Fibroblast of upper back skin (primary cell): ENCODE data around the gene C8A.

Experiments used
- DNase-seq: peaks from one replicate; pipeline ENCODE4 v3.0.0-alpha.2; 2013

Gene C8A

DNA sequence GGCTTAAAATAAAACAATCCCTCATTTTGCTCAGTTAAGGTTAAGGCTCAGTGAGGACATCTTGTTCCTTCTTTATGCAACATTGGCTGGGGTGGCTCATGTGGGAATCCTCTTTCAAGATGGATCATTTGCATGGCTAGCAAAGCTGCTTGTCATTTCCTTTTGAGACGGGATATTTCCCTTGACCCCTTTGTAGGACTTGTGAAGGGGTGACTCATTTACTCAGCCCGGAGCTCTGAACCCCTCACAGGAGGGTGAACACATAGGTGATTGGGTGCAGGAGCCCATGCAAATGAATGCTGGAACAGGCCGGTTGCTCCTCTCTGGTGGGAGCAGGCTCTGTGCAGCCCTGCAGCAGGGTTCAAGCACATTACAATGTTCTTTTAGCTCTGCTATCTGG, 15.8 kb upstream of the C8A start:
- DNase-seq: peak; percentile 32

DNA sequence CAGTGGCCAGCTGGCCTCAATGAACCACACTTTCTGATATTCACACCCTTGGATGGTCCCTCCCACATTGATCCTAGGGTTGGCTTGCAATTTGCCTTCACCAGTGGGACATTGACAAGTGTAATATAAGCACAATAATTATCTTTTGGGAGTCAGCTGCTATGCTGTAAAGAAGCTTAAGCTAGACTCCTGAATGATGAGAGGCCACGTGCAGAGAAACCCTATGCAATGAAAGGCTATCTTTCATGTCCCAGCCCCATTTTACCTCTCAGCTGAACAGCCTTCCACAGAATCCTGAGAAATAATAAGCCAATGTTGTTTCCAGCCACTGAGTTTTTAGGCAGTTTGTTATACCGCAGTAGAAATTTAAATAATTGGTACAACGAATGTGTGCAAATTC, 11.1 kb upstream of the C8A start:
- no peak for DNase-seq

- DNase-seq: no peak
Observed at GRCh38 chr1:56844545-56845136, 10.0 kb upstream of the C8A start.

DNA sequence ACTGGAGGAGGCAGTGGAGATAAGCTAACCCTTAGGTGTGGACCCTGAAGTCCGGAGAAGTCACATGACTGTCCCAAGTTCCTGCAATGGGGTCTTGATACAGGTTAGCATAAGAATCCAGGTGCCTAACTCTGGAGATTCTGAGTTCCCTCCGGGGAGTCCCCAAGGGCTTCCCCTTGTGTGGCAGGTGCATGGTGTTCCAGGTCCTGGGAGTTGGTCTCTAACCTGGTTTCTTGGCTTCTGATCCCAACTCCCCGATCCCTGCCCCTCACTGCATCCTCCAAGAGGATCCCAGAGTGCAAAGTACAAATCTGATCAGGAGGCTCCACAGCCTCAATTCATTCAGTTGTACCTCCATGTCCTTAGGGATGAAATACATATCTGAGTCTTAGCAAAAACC, 9.3 kb upstream of the C8A start:
- no peak for DNase-seq

DNA sequence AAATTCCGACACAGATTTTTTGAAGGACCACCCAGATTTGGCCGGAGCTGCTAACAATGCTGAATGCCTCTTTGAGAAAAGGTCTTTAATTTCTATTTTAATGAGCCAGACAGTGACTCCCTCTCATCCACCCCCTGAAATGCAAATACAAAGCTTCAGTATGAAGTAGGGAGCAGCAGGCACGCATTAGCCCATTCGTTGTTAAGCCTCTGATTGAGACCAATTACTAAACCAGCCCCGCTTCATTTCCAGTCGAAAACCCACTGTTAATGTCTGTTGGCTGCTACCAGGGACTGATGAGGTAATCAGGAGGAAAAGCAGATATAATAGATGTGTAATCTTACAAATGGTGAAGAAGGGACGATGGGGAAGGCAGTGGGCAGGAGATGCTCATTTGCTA, 4.8 kb upstream of the C8A start:
- DNase-seq: no peak

- DNase-seq: no peak
Observed at GRCh38 chr1:56850411-56850810, 4.2 kb upstream of the C8A start.

DNA sequence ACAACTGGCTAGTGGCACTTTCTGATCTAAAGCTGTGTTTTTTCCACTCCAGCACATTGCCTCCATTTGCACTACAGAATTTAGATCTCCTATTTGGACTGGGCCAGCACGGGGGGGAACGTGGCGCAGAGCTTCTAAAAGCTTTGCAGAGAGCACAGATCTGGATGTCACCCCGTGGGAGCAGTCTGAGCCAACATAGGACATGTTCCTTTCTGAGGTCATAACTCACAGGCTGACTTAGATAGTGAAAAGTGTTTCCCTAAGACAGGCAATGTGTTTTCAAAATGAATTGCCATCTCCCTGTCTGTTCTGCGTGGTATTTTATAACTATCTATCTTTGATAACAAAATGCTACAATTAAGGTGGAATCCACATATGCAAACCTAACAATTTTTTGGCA, 3.7 kb upstream of the C8A start:
- DNase-seq: no peak

- no peak for DNase-seq
Observed at GRCh38 chr1:56852476-56852875, 2.1 kb upstream of the C8A start.

DNA sequence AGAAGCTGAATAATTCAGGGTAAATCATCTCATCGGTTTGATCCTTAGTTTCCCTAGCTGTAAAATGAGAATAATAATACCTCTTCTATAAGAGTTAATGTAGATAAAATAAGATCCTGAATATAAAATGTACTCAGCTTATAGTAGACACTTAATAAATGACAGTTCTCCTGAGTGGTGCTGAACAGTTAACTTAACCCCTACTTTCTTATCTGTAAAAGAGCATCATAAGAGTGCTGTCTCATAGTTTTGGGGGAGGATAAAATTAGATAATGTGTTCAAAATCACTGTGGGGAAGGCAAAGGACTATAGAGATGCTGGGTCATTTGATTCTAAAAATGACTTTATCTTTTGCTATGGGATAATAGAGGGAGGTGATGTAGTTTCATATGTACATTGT, 593 bp downstream of the C8A start:
- DNase-seq: no peak

- DNase-seq: no peak
Observed at GRCh38 chr1:56856186-56856585, 1.6 kb downstream of the C8A start.

DNA sequence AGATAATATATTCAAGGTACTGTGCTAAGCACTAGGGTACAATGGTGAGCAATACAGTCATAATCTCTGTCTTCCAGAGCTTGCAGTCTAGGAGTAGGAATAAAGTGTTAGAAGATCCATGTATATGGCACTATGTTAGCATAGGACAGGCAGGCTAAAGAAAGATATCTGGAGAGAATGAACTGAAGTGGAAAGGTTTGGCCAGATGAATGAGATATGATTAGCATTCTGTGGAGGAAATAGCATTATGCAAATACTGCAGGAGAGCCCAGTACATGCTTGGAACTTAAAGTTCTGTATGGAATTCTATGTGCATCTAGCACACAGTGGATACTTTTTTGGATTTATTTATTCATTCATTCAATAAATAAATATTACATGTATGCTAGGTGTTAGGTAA, 4.7 kb downstream of the C8A start:
- no peak for DNase-seq

DNA sequence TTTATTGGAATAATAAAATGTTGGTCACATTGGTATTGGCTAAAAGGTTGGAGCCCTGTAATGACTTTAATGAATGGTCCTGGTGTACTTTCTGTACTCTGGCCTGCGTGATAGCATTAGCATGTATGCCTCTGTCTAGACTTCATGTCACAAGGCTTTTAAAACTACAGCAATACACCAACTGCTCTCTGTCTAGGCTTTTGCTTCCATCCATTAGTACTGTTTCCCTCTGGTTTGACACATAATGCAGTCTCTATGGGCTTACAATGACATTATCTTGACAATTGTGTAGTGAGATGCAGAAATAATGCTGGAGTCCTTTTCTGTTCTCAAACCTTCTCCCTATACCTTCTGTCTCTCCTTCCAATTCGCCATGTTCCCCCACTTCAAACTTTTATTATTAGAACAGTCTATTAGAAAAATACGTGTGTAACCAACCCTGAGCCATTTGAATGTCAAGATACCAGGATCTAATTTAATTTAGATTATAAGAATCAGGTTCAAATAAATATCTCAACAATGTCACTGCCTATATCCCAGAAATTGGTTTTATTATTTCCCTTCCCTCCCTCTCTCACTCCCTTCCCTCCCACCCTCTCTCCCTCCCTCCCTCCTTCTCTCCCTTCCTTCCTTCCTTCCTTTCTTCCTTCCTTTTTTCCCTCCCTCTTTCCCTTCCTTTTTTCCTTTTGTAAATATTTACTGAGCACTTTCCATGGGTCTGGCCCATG, 8.8 kb downstream of the C8A start:
- no peak for DNase-seq

- peak; percentile 25 for DNase-seq
Observed at GRCh38 chr1:56864430-56864829, 9.8 kb downstream of the C8A start.

DNA sequence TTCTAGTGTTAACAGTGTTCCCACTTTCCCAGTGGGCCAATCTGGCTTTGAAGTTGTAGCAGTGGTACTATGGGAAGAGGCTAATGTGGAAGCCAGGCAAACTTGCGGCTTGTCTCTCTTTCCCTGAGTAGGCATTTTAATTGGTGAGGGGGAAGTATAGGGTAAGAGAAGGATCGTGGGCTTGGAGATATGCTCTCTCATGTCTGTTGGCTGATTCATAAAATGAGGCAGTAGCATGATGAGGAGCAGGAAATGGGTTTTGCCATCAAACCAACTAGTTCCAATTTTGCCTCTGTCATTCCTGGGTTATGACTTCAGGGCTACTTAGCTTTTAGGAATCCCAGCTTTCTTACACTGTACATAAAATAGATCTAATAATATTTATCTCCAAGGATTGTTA, 12.1 kb downstream of the C8A start:
- peak; percentile 87 for DNase-seq

- no peak for DNase-seq
Observed at GRCh38 chr1:56867491-56867890, 12.9 kb downstream of the C8A start.

GRCh38 chr1:56868761-56869160, 14.2 kb downstream of the C8A start:
- DNase-seq: peak; percentile 52

DNA sequence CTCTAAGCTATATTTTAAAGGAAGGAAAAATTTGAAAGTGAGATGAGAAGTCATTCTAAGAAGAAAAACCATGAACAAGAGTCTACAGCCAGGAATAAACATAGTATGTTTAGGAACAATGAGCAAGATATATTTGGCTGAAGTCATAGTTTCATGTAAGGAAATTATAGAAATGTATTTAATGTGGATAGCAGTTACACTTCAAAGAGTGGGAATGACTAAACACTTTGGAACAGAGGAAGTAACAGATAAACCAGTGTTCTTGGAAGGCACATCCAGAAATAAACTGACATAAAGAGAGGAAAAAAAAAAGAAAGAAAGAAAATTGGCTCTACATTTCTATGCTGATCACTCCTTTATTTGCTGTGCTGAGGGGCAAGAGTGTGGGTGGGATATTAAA, 18.0 kb downstream of the C8A start:
- peak; percentile 62 for DNase-seq

DNA sequence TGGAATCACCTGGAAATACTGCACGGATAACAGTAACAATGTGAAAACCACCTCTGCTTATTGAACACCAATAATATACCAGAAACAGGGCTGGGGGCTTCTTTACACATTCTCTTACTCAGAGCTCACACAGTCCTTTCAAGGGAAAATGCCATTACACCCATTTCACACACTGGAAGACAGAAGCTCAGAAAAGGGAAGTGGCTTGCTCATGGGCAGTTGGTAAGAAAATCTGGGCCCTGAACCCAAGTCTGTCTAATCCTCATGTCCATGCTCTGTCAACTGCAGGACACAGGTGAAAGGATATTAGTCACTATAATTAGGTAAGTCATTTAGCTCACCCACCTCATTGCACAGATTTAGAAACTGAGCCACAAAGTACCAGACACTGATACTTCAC, 18.6 kb downstream of the C8A start:
- no peak for DNase-seq

- DNase-seq: no peak
Observed at GRCh38 chr1:56874689-56875088, 20.1 kb downstream of the C8A start.

DNA sequence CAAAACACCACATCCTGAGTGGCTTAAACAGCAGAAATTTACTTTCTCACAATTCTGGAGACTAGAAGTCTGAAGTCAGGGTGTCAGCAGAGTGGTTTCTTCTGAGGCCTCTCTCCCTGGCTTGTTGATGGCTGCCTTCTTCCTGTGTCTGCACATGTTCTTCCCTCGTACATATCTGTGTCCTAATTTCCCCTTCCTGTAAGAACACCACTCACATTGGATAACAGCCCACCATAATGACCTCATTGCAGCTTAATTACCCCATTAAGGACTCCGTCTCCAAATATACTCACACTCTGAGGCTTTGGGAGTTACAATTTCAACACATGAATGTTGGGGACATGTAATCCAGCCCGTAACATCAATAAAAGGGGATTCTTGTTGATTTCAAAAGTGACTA, 23.4 kb downstream of the C8A start:
- DNase-seq: peak; percentile 28

GRCh38 chr1:56880774-56881173, 26.2 kb downstream of the C8A start:
- DNase-seq: no peak

- no peak for DNase-seq
Observed at GRCh38 chr1:56881417-56881816, 26.8 kb downstream of the C8A start.

GRCh38 chr1:56890229-56890628, 35.6 kb downstream of the C8A start:
- DNase-seq: no peak

DNA sequence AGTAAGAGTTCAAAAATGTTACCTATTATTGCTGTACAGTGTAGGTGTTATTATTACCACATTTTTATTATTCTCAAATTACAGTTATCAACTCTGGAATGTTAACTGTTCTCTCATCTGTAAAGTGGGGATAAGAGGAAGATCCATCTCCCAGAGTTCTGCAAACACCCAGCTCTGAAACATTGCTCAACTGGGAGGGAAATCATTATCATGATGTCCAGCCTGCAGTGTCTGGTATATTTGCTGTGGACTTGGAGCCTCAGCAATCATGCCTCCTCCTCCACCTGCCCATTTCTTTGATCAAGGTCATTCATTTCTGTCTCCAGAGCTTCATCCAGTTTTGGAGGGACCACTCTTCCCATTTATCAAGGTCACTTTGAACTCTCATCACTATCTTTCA, 39.4 kb downstream of the C8A start:
- no peak for DNase-seq
